Left cardiac atrium (tissue), 4 donors: ENCODE results near the gene P2RX6. TPM values are rescaled to one million over a fixed set of nuclear protein-coding genes. Genes with fewer than 3 reads are reported as not detected.
"Not testable (repeated sequence)": the region's sequence is repeated elsewhere in the genome, so short reads cannot be mapped to it uniquely, and the experiment has no call there.

ENCODE experiments used
- ATAC-seq, 2 donors: fragments of 200-7000 bp; cut with Tn5 transposase; one replicate each; pipeline ENCODE4 v1.9.1; 2020; ENCODE audit warnings: mild to moderate bottlenecking in 2 of 2, moderate library complexity in 2 of 2
- DNase-seq: peaks from one replicate; pipeline ENCODE4 v3.0.0-alpha.2; 2020
- intact Hi-C, 2 donors: fragments of 100-400 bp; cut with DNase I; formaldehyde crosslinking; loops; one replicate each; pipeline versions ENCODE4 v1.14.1 to v1.15.1; 2022 to 2023
- total RNA-seq, 2 donors: library from RNA; stranded (reverse); fragmentation: NEBNext Ultra II Directional; extraction: Animal tissue kit (Norgen Biotek cat#: 25700); gene quantifications; one replicate each; pipeline ENCODE4 v1.2.1, GENCODE V29; 2021
- donor health status: DM: no; HTN: yes; CAD: no.
- donor health status: DM: no; HTN: yes; CAD: no; lungs with severe emphysema.
- donor health status: DM: yes; HTN: yes; CAD: no.
- donor health status: Dilated cardiomyopathy.

P2RX6 gene
- total RNA-seq, 2 donors from 2014 or later, result 2.2 to 4.6 TPM

DNA sequence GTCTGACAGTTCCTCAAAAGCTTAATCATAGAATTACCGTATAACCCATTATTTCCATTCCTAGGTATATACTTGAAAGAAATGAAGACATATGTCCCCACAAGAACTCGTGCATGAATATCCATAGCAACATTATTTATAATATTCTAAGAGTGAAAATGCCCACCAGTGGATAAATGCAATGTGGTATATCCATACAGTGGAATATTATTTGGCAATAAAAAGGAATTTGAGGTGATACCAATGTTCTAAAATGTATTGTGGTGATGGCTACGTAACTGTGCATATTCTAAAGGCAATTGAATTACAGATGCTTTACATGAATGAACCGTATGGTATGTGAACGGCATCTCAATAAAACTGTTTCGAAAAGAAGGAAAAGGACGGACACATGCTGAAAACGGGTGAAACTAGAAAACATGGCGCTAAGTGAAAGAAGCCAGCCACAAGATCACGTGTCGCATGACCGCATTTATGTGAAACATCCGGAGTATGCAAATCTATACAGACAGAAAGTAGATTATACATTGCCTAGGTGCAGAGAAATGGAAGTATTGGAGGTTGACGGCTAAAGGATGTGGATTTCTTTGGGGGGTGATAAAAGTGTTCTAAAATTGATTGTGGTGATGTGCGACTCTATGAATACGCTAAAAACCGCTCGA, 46.8 kb downstream of the P2RX6 start:
- intact Hi-C loops, DNase-seq, ATAC-seq: not testable (repeated sequence)

GRCh38 chr22:21064425-21064824, 49.5 kb downstream of the P2RX6 start:
- DNase-seq, ATAC-seq, intact Hi-C loops: not testable (repeated sequence)

DNA sequence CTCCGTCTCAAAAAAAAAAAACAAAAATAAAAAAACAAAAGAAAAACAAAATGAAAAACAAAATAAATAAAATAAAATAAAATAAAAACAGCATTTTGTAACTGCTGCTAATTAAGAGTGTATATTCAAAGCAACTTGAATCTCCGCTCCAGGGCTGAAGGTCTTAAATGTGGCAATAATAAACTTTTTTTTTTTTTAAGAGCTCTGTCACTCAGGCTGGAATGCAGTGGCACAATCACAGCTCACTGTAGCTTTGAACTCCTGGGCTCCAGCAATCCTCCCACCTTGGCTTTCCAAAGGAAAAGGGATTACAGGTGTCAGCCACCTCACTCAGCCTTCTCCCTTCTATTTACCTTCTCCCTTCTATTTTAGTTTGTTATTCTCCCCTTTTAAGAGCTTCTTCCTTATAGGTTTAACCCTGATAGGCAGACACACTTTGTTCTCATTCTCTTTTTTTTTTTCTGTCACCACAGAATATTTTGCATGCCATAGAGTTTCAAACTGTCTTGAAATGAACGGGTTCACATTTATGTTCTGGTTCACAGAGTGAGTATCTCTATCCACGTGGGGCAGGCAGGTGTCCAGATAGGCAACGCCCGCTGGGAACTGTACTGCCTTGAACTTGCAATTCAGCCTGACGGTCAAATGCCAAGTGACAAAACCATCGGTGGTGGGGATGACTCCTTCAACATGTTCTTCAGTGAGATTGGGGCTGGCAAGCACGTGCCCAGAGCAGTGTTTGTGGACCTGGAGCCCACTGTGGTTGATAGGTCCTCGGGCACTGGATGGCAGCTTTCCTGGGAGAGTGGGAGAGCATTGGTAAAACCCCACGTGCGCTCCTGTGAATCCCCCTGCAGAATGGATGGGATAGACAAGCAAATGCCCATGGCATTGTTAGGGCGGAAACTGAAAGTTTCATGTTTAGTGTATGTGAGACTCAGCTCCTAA, 50.2 kb downstream of the P2RX6 start:
- DNase-seq, result no peak

DNA sequence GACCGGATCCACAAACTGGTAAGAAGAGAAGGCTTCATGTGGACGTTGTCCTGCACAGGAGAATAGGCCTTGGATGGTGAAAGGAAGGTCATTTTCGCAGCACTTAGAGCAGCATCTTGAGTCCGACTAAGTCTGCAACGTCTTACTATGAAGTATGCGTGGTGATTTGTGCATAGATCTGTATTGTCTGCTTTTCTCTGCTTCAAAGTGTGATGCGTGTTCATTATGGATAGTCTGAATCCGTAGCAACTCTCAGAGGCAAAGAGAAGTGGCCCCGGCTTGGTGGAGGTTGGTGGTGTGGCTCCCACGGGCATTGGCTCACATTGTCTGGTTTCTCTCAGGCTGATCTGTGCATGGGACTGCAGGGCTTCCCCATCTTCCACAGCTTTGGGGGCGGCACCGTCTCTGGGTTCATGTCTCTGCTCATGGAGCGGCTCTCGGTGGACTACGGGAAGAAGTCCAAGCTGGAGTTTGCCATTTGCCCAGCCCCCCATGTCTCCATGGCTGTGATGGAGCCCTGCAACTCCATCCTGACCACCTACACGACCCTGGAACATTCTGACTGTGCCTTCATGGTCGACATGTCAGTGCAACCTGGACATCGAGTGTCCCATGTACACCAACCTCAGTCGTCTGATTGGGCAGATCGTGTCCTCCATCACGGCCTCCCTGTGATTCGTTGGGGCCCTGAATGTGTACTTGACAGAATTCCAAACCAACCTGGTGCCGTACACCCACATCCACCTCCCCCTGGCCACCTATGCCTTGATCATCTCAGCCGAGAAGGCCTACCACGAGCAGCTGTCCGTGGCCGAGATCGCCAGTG, 52.3 kb downstream of the P2RX6 start:
- ATAC-seq, result no peak
- DNase-seq, result no peak
- intact Hi-C loops, result no loop called here

More for the DNA sequence above, 50.2 kb downstream of the P2RX6 start:
- no peak for ATAC-seq
- intact Hi-C loops, result no loop called here

GRCh38 chr22:21067901-21068680, 53.1 kb downstream of the P2RX6 start:
- DNase-seq (no peak), ATAC-seq (no peak)
- intact Hi-C loops, result no loop called here

GRCh38 chr22:21068681-21069276, 53.8 kb downstream of the P2RX6 start:
- intact Hi-C loops, result no loop called here
- DNase-seq (no peak), ATAC-seq (no peak)

DNA sequence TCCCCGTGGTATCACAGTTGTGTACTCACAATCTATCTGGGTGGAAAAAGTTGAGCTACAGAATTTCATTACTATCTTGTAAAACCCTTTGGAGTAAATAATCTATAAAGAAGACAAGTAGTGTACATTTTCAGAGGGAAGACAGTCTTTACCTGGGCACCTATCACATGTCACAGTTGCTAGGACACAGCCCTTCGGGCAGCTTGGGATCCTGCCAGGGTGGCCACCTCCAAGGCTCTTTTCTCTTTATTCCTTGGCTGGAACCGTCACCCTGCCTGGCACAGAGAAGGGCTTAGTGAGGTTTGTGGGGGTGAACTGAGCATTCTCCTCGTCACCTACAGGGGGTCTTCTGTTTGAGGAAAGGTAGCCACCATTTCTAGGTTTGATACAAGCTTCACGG, 54.4 kb downstream of the P2RX6 start:
- intact Hi-C loops, result no loop called here
- DNase-seq (no peak), ATAC-seq (no peak)

GRCh38 chr22:21070690-21071615, 56.0 kb downstream of the P2RX6 start:
- ATAC-seq (no peak), DNase-seq (no peak)
- intact Hi-C loops, result no loop called here

- intact Hi-C loops, ATAC-seq, DNase-seq: not testable (repeated sequence)
Observed at GRCh38 chr22:21071796-21072195, 56.8 kb downstream of the P2RX6 start.

DNA sequence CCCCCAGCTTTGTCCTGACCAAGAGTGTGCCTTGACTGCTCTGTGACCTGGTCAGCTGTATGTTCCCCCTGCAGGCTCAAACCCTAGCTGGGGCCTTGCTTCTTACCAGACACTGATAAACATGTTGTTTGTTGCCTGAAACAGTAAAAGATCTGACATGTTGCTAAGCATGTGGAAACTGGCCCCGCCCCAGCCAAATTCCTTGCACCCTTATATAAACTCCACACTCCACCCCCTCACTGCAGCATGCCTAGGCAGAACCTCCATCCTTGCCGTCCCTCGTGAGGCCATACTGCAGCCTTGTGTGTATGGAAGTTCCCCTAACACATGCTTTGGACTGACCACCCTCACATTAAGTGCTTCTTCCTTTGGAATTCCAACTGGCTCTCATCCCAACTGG, 58.1 kb downstream of the P2RX6 start:
- DNase-seq, result no peak
- intact Hi-C loops, result no loop called here
- no peak for ATAC-seq

DNA sequence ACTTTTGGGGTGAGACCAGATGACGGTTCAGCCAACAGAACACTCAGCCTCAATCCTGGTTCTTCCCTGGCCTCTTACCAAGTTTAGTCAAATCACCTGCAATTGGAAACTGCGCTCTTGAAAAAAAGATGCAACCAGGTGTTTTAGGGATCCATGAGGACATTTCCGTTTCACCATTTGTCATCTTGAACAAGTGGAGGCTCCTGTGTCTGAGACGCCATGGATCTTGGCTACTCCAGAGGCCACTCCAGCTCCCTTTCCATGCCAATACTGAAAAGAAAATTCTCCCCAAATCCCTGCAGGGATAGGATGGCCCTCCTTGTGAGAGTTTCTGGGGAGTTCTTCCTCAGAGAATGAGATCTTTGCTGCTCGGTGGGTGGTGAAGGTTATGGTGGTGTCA, 58.5 kb downstream of the P2RX6 start:
- DNase-seq (no peak), ATAC-seq (no peak)
- intact Hi-C loops, result no loop called here

DNA sequence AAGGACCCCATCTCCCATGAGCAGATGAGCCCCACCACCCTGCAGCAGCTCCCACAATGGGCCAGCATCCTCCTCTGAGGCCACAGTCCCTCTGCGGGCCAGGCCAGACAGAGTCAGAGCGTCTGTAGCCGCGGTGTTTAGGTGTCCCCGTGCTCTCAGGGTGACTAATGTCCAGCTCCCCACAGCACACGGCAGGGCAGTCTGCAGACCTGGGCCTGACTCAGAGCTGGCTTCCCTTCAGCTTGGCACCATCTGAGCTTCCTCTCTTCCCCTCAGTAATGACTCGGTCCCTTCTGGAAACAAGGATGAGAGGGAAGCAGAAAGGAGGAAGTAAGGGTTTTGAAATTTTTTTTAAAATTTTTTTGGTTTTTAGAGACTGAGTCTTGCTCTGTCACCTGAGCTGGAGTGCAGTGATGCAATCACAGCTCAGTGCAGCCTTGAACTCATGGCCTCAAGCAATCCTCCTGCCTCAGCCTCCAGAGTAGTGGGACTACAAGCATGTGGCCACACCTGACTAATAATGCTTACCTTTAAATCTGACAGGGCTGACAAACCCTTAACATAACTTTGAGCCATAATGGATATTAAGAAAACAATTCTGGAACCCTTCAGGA, 59.2 kb downstream of the P2RX6 start:
- peak in 1 of 2 donors; percentile 77 for ATAC-seq
- DNase-seq, result no peak
- intact Hi-C loops, result no loop called here

GRCh38 chr22:21075516-21076138, 60.7 kb downstream of the P2RX6 start:
- intact Hi-C loops, result no loop called here
- DNase-seq, result no peak
- no peak for ATAC-seq

GRCh38 chr22:21076912-21077625, 62.1 kb downstream of the P2RX6 start:
- no peak for ATAC-seq
- no peak for DNase-seq
- intact Hi-C loops, result no loop called here
